GM21723 (cell line): ENCODE data around the gene SCG2.
"Not testable (repeated sequence)": the region's sequence is repeated elsewhere in the genome, so short reads cannot be mapped to it uniquely, and the experiment has no call there.

Experiments
- ATAC-seq: cut with Tn5 transposase; IDR thresholded peaks from one replicate; pipeline ENCODE4 v1.9.1; 2021; ENCODE audit warnings: mild to moderate bottlenecking, moderate library complexity; ENCODE audit not compliant: unreplicated experiment

The SCG2 gene

DNA sequence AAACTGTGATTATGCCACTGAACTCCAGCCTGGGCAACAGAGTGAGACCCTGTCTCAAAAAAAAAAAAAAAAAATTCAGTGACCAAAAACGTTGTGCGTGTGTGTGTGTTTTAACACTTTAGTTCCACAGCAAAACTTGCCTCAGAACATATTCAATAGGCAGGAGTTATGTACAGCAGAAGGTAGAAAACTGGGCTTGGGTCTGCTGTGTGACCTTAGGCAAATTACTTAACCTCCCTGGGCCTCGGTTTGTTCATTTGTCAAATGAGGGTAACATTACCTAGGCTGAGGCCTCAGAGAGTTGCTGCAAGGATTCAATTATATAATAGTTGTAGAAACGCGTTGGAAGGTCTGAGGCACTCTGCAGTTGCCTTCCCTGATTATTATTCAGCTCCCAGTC lies 10.3 kb upstream of the SCG2 start:
- no peak for ATAC-seq

DNA sequence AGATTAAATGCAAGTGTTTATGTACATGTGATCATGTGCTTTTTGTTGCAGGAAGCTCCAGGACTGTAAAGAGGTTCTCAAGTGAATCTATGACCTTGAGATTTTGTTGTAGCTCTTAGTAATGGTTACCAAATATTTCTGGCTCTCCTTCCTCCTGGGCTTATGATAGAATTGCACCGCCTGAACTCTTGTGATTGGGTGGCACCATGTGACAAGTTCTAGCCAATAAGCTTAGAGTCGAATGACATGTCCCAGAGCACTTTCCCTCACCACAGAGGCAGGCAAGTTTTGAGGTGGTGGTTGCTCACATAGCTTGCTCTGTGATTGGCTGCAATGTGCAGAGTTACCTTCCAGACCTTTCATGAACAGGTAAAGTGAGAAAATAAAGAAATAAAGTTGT lies 8.9 kb upstream of the SCG2 start:
- ATAC-seq, result no peak

DNA sequence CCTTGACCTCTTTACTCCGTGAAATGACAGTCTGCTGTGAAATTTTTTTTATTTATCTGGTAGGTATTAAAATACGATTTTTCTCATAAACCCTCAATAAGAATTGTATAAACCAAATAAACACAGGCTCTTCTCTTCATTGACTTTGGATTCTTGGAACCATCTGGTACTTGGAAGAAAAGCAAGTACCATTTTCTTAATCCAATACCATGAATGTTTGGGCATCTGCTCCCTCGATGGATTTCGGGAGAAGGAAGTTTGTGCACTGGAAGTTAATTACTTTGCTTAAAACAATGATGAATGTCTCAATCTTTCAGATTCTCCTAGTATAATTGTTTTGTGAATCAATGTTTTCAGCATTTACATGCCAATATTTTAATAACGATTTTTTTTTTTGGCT lies 5.3 kb upstream of the SCG2 start:
- no peak for ATAC-seq

DNA sequence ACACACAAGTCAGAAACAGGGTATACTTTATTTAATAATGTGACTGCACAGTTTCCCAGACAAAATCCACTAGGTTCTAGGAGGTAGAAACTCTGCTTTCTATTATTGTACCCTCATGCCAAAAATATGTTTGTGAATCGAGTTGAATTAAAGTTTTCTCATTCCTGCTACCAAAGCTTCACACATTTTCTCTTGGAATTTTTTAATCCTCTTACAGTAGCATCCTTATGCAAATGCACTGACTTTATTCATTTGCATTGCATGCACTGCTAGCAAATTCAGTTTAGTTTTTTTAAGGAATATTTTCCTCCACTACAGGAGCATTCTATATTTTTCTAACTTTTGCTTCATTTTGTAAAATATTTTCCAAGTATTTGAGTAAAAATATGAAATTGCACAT lies 4.8 kb upstream of the SCG2 start:
- no peak for ATAC-seq

DNA sequence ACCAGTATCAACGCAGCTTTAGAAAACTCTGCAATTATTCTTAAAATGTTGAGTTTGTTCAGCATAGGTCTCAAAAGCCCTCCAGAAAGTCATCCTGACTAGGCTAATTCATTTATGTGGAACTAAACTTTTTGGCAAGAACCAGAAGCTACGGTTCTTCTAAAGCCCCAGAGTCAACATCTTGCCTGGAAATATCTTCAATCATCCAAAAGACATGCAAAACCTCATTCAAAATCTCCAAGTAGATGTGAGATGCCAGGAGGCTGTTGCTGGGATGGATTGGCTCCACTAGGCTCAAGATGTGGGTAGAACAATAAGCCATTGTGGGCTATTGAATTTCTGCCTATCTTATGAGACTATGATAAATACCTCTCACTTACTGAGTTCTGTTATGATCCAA lies 2.1 kb upstream of the SCG2 start:
- ATAC-seq, result no peak

DNA sequence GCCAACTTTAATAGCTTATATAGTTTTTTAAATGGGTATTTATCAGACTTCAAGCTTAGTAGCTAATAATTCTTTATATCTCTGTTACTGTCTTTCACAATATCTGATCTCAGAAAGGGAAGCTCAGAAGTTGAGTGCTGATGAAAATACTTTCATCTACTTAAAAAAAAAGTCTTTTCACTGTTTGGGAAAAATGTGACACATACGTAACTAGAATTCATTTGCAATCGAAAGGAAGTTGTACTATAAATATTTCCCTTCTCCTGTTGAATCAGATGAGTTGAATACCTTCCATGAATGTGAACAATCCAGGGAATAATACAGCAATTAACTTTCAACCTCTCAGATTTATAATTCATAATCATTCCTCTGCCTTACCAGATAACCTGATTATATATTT lies 811 bp upstream of the SCG2 start:
- ATAC-seq, result no peak

DNA sequence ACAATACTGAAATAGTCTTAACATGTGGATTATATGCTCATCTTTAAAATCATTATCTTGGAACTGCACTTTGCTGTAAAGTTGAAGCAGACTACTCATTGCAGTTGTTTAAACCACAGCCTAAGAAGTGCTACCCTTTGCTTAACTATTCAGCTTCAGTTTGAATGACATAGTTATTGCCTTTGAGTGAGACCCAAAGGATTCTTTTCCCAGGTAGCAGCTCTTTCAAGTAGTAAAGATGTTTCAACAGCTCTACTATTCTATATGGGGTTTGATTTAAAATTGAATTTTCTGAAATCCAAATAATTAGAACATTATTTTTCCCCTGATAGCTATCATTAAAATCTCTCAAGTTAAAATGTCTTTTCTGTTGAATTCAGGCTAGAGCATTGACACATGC lies 1.1 kb downstream of the SCG2 start:
- no peak for ATAC-seq

DNA sequence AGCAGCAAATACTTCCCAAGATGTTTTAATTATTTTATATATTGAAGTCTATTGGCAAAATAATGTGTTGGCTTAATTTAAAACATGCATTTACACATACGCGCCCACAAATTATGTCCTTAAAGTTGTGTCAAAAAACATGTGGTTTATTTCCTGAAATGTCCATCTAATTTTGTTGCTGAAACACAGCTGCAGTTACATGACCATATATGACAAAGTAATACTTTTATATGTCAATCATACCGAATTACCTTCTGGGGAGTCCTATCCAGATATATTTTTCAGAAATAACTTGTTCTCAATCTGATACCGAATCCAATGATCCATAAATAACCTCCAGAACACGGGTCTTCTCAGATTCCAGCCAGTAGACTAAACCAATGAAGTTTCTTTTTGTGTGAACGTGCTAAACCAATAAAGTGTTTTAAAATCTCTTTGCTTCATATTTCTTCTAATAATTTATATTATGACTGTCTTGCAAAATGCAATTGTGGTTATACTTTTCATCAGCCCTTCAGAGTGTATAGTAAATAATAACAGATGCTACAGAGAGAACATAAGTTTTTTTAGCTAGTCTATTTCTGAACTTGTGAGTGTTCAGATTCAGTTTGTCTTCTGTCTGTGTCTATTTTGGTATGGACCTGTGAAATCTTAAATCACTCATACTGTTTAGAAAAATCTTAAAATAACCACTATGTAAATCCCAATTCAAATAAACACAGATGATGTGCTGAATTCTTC lies 2.4 kb downstream of the SCG2 start:
- no peak for ATAC-seq

DNA sequence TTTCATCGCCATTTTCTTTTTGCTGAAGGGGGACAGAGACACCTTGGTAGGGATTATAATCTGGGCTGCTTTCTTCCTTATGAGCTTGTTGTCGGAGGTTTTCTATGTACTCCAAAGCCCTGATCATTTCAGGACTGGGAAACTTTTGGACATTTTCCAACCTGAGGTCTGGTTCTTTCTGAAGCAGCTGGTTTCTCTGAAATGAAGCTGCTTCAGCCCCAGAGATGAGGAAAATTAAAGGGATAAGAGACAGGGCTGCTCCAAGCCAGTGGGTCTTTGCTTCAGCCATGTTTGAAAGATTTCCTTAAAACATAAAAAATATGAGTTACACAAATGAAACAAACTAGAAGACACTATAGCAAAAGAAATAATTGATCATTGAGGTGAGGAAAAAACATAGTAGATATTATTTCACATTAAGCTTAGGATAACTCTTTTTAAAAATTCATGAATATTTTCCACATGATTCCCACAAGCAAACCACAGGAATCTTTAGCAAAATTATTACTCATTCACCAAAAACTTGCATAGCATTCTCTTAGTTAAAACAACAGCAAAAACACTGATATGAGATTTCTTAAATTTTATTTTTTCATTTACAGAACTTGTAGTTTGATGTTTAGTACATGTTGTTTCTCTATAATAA lies 3.0 kb downstream of the SCG2 start:
- ATAC-seq, result no peak

DNA sequence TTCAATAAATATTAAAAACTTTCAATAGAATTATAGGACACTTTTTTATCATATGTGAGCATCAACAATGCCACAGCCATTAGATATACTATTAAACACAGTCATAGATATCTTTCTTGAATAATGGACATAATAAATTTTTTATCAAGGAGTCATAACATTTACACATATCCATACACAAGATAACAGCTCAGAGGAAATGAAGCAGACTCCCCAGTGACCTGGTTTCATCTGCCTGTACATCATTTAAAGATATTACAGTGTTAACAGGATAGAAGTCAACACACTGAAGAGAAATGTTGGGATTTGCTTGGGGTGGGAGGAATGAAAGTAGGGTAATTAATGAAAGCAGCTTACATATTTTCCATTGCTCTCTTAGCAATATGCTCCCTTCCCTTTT lies 5.1 kb downstream of the SCG2 start:
- ATAC-seq, result no peak

DNA sequence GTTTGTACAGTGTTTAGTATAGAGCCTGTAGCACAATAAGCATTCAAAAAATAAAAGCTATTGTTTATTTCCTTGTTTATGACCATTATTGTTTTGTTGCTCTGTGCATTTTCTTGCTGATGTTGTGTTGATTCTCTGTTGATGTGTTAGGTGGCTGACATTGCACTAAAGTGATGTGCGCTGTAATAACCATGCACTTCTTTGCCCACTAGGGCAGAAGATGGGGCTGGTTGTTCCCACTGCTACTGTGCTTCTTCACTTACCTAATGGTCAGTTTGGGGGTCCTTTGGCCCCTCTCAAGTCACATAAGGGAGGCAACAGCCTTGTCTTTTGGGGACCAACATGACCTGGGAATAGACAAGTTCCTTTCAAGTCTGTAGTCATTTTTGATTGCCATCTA lies 6.0 kb downstream of the SCG2 start:
- ATAC-seq, result no peak

DNA sequence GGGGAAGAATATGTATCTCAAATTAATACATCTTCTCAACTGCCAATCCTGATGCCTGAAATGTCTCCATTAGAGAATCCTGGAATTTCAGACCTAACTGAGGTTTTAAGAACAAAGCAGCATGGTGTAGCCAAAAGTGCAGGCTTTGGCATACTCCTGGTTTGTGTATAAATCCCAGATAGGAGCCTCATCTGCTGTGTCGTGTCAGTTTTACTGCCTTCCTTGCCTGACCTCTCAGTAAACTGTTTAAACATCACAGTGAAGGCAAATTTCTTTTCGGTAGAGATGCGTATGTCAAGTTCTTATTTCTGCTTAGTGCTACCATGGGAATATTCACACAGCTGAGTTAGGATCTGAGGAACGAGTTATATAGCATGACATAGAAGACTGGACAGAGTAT lies 7.3 kb downstream of the SCG2 start:
- ATAC-seq, result no peak

DNA sequence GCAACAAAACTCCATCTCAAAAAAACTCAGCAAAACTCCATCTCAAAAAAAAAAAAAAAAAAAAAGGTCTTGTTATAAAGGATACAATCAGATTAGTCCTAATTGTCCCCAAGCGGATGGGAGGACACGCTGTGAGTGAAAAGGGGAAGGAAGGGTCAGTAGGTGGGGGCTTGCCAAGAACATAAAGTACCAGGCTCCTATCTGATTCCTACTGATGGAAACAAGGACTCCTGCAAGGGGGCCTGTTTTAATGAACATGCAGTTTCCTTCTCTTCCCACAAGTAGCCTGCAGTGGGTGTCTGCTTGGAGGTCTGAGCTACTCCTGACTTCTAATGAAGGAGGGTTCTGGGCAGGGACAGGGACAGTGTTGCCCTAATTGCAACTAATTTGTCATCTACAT lies 7.9 kb downstream of the SCG2 start:
- ATAC-seq, result no peak

DNA sequence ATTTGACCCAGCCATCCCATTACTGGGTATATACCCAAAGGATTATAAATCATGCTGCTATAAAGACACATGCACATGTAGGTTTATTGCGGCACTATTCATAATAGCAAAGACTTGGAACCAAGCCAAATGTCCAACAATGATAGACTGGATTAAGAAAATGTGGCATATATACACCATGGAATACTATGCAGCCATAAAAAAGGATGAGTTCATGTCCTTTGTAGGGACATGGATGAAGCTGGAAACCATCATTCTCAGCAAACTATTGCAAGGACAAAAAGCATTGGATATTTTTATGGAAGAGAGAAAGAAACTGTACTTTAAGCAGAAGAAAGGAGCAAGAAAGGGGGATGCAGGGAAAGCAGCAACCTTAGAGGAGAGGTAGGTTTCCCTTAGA lies 9.5 kb downstream of the SCG2 start:
- not testable (repeated sequence) for ATAC-seq

DNA sequence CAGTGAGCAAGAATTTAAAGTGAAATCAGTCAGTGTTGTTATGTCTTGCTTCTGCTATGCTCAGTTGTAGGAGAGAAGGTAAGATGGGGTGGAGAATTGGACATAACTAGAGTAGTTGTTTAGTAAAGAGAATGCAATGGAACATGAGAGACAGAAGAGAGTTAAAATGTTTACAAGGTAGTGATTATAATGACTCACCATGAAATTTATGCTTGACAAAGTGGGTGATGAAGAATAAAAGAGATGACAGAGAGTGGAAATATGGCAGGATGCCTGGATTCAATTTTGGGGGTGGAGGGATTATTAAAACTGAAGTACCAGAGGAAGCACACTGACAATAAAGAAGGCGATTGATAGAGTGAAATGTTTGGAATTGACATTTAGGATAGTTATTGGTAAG lies 10.6 kb downstream of the SCG2 start:
- no peak for ATAC-seq

DNA sequence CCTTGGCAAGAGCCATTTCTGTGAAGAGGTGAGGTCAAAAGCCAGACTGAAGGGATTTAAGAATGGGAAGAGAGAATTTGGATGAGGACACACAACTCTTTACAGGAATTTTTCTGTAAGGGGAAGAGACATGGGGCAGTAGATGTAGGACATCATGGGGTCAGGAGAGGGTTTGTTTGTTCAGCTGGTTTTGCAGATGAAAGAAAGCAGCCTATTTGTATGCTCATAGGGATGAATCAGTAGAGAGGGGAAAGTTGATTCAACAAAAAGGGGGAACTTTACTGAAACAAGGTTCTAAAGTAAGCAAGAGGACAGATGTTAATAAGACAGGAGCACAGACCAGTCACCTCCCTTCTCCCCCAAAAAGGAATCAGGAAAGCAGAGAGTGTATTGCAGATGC lies 11.2 kb downstream of the SCG2 start:
- no peak for ATAC-seq

DNA sequence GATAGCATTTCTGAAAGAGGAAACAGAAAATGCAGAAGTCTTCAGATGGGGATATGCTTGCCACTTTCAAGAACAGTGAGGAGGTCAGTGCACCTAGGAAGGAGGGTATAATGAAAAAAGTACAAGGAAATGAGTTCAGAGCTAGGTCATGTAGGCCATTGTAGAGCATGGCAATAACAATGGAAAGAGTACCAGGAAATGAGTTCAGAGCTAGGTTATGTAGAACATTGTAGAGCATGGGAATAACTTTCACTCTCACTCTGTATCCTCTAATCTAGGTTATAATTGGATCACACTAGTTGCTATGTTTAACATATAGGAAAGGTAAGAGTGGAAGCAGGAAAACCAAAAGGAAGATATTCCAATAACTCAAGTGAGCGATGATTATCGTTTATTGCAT lies 12.3 kb downstream of the SCG2 start:
- ATAC-seq, result no peak

DNA sequence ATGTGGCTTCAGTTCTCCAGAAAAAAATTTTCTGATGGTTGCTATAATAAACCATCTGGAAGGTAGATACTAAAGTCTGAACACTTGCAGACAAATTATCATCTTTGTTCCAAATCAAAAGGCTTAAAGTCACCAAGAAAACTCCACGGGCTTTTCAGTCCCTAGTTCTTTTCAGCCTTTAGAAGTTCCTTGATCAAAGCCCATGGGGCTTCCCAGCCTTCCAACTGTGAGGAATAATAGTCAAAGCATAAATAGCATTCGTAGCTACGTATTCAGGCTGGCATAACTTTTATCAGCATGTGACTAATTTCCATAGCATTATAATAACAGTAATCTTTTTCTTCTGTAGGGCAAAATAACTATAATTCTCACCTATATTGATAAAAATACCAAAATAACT lies 13.9 kb downstream of the SCG2 start:
- no peak for ATAC-seq

DNA sequence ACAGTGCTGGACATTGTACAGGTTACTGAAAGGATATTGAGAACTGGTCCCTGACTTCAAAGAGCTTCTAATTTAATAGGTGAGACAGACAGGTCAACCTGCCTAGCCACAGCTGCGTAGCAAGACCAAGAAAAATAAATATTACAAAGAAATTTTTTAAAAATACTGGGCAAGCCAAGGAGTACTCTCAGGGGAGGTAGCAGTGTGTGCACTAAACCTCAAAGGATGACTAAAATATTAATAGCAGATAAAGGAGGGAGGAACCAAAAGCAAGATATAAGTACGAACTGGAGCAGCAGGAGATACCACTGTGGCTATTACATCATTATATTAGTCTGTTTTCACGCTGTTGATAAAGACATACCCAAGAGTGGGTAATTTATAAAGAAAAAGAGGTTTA lies 14.9 kb downstream of the SCG2 start:
- ATAC-seq, result no peak

DNA sequence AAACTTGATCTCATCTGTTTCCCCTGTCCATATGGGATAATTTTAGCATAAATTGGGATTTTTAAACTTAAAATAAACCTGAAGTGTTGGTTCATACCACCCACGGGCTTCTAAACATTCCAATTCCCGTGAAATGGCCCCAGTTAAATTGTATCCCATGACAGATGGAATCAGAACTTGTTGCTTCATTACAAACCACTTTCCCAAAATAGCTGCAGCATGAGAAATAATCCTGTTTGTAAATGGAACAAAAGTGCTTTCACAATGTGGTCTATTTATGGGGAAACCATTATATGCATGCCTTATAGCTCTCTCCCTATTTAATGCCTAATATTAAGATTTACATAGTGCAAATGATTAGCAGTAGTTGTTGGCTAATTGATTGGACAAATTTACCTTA lies 15.9 kb downstream of the SCG2 start:
- no peak for ATAC-seq

DNA sequence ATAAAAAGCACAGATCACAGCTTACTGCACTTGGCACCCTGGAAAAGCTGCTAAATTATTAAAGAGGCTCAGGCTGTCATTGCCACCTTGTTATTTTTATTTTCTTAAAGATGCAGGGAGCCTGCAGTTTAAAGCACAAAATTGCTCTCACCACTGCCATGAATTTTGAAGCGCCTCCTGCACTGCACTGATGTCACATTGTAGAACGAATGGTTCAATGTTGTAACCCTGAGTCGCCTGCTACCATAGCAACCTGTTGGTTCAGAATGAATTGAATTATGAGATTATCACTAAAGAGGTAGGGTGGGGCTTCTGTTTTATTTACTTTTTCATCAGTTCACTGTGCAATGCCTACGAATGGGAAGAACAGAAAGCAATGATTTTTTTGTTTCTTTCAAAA lies 16.5 kb downstream of the SCG2 start:
- no peak for ATAC-seq

DNA sequence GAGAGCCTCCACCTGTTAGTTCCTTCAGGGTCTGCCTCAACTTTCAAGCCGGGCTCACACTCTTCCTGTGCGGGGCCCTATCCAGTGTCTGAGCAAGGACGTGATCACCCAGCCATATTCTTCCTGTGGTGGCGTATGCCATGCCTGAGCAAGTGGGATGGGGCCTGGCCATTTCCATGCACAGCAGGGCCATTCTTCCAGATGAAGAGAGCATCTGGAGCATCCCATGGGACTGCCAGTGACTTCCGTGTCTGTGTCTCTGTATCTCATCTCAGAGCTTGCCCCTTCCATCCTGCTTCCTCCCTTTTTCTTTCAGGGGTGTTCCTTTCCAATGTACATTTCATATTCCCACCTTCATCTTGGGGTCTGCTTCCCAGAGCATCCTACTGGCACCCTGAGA lies 20.2 kb downstream of the SCG2 start:
- no peak for ATAC-seq

DNA sequence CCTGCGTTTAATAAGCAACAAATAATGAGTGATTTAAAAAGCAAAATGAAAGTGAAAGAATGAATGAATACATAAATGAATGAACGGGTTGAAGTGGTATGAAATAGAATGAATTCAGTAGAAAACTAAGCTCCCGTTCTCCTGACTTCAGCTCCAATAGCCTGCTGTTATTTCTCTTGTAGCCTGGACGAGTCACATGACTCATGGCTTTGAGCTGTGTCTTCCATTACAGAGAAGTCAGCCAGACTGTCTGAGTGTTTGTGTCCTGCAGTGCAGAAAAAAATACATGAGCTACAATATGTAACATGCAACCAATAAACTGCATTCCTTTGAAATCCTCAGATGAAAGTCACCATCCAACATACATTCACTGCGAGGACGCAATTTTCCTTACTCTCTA lies 21.2 kb downstream of the SCG2 start:
- no peak for ATAC-seq
